T-helper 1 cell treated with Interleukin-12 subunit alpha and Interleukin-12 subunit beta and Interleukin-4 antibody, amounts not matched to agents 30 ng/mL and 1 ng/mL, for 36 hours (primary cell): ENCODE results near the gene MRPL36. TPM values are rescaled to one million over a fixed set of nuclear protein-coding genes. Genes with fewer than 3 reads are reported as not detected.

ENCODE experiments used
- intact Hi-C: fragments of 100-400 bp; cut with micrococcal nuclease; formaldehyde crosslinking; loops from one replicate; pipeline ENCODE4 v1.15.1; 2024
- total RNA-seq: library from RNA; stranded (reverse); gene quantifications from 2 replicates; pipeline ENCODE4 v1.2.3, GENCODE V29; 2022

MRPL36 gene
- total RNA-seq, 1 donor from 2014 or later: 62.8 TPM

DNA sequence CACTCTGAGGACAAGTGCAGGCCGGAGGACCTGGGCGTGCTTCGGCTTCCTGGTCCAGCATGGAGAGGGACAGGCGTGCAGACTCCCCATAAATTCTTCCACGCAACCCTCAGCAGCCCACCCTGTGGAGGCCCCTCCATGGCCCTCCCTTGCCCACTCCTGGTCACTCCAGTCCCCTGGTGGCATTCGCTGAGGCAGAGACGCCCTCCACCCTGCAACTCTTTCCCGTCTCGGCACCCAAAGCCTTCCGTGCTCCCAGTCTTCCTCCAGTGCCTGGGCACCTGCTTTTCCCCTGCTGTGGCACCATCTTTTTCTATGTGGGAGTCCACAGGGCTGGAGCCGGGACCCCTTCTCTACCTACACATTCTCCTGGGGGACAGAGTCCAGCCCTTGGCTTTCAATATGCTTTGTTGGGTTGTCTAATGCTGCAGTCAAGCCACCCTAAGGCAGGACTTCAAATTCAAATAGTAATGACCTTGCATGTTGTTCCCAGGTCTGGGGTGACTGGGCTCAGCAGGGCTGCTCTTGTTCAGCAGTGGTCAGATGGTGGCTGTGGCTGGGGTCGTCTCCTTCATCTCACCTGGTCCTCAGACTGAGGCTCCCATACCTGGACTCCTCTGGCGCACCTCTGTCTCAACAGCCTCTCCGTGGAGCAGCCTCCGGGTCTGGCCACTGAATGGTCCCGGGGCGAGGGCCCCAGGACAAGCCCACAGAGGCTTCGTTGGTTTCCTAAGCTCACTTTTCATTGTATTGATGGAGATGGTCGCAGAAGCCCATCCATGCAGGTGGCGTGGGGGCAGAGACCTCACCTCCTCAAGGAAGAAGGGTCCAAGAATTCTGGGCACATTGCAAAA is 15.2 kb downstream of the MRPL36 start:
- intact Hi-C loops: no loop called here

DNA sequence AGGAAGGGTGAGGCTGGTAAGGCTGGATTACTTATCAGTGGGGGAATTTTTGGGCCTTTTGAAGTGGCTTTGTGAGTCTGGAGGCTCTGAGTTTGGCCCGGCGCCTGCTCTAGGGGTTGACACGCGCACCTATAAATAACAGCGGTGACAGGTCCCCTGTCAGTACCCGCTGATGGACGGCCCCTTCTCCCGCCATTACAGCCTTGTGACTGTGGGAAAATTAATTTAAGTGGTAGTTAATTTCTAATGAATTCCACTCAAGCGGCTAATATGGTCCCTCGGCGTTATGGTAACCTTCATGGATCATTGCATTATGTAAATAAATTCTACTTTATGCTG is 16.5 kb downstream of the MRPL36 start:
- intact Hi-C loops: no loop called here

DNA sequence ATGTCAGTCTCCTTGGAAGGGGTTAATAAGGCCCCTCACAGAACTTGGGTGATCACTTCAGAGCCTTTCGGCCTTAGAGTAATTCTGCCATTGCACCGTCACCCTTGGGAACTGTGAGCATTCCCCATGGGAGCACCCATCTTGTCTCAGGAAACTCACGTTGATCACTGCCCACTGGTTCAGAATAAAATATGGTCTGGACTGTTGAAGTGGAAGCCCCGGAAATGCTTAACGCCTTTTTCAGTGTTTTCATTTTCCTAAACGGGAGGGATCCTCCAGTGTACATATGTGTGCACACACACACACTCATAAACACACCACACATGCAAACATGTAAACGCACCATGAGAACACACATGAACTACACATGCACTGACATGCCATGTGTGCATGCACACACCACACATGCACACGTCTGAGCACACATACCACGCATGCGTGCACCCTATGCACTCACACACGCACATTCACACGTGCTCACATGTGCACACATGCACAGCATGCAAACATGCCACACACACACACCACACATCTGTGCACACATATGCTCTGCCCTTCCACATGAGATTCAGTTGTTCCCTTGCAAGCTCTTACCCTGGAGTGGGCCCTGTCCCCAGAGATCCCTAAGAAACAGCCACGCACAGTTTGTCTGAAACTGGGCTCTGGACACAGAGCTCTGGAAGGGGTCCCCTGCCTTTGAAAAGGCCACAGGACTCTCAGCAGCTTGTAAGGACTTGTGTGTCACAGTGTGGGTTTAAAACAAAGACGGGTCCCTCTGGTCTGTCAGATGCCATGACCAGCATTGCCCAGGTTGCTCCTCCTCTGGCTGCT is 17.0 kb downstream of the MRPL36 start:
- intact Hi-C loops: no loop called here

DNA sequence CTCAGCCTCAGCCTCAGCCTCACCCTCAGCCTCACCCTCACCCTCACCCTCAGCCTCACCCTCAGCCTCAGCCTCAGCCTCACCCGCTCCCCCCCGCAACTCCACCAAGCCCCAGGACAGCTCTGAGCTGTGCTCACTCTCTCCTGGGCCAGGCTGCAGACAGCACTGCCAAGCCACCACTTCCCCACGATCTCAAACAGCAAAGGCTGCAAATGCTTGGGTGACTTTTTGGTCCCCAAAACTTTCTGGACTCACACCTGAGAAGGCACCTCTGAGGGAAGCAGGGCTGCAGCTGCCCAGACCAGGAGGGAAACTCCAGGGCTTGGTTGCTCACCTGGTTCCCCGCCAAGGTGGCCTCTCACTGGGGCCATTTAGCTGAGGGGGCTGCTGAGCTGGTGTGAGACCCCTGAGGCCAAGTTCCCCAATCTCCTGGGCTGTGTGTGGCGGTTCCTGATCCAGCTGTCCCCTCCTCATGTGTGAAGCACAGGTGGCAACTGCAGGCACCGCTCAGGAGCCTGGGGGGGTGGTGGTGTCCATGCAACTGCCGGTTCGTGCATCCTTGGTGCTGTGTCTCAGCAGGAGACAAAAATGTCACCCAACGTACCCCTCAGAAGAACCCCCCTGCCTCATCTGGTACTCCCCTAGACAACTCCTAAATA is 17.8 kb downstream of the MRPL36 start:
- intact Hi-C loops: no loop called here

DNA sequence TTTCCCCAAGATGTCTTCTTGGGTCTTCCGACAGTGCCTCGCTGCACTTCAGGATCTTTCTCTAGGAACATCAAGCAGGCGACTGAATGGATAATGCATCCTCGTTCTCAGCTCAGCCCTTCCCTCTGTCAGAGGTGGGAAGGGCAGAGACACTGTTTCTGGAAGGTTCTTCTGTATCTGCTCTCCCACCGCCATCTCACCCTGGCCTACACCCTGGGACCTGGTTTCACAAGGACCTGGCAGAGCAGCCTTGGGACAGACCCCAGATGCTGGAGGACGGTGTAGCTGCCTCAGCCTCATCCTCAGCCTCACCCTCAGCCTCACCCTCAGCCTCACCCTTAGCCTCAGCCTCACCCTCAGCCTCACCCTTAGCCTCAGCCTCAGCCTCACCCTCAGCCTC is 18.5 kb downstream of the MRPL36 start:
- intact Hi-C loops: no loop called here

DNA sequence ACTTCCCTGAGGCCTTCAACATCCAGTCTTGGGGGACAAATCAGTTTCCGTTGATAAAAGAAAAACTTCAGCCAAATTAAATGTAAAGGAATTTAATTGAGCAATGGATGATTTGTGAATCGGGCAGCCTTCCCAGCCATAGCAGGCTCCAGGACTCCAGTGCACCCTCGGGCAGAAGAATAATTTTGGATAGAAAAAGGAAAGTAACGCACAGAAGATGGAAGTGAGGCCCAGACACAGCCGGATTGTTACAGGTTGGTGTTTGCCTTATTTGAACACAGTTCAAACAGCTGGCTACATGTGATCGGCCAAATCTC is 19.1 kb downstream of the MRPL36 start:
- intact Hi-C loops: no loop called here

DNA sequence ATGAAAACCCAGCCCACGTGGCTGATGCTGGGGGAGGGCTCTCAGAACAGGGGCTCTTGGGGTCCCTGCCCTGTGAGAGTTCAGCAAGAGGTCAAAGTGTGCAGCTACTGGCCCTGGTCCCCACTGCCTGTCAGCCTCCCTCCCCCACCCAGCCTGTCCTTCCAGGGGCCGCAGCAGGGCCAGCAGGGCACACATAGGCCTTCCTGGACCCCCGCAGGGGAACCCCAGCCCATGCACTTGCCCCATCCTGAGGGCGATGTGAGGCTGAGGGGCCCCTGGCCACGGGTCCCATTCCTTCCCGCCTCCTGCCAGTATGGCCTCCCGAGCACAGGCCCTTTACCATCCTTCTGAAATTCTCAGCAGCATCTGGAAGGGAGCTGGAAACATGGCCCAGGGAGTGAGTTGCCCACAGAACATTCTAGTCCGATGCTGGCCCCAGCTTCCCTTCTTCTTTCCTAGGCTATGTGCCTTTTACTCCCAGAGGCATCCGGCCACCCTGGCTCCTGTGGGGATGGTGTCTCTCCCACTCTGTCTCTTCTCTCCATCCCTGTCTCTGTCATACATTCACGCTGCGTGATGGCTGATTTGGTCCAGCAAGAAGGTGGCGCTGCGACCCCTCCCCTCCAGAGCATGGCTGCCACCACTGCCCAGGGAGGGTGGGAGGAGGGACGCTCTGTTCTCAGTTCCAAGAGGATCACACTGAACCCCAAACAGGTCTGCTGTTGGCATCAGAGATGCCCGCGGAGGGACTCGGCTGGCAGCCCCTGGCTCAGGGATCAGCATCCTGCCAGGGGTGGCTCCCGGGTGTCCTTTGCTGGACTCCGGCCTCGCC is 19.6 kb downstream of the MRPL36 start:
- intact Hi-C loops: no loop called here

DNA sequence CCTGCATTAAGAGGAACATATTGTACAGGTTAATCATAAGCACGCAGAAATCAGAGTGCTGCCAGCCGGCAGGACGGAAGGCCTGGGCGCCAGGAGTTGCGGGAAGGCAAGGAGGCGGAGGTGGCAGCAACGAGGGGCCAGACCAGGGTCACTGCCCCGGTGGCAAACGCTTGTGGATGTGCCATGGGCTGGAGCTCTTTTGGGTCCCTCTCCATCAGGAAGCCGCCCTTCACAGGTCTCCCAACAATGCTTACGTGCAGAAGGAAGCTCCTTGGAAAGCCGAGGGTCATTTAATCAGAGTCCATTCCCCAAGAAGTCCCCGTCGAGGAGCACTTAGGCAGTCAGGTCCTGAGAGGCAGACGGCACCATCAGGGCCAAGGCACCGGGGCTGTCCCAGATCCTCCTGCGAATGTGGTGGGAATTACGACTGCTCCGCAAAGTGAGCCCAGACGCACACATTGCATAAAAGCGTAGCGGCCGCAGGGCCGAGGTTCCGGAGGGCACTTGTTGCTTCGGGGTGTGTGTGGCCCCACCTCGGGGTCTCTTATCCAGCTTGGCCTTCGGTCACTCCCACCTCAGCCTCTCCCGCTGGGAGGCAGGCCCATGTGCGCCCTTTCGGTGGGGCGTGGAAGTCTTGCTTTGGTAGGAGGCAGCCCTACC is 20.5 kb downstream of the MRPL36 start:
- intact Hi-C loops: no loop called here

DNA sequence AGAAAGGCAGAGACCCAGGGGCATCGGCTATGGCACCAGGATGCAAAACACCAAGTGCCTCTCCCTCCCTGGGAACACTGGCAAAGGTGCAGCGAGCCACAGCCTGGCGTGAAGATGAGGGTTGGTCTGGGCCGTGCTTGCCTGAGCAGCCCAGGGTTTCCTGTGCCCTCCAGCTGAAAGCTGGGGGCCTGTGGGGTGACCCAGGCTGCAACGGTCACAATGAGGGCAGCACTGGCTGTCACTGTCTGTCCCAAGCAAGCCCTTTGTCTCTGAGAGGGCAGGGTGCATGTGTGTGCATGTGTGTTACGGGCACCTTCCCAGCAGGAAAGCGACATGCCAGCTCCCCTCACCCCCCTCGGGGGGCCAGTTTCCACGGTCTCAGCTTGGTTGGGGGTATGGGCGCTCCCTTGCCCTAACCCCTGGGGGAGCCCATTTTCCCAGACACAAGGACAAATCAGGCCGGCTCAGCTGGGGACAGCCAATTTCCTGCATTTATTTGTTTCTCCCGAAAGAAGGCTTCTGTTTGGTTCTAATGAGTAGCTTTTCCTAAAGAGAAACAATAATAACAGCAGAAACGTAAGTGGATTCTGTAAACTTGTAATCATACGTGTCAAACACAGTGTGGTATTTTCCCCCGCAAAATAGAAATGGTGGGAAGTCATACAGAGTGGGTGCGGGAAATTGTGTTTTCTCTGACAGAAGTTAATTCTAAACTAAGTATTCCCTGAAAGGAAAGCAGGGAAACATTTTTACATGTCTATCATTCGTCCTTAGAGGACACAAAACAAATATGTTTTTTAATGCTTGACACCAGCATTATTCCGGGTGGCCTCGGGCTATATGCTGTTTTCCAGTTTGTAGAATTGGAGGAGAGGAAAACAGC is 21.3 kb downstream of the MRPL36 start:
- intact Hi-C loops: no loop called here

DNA sequence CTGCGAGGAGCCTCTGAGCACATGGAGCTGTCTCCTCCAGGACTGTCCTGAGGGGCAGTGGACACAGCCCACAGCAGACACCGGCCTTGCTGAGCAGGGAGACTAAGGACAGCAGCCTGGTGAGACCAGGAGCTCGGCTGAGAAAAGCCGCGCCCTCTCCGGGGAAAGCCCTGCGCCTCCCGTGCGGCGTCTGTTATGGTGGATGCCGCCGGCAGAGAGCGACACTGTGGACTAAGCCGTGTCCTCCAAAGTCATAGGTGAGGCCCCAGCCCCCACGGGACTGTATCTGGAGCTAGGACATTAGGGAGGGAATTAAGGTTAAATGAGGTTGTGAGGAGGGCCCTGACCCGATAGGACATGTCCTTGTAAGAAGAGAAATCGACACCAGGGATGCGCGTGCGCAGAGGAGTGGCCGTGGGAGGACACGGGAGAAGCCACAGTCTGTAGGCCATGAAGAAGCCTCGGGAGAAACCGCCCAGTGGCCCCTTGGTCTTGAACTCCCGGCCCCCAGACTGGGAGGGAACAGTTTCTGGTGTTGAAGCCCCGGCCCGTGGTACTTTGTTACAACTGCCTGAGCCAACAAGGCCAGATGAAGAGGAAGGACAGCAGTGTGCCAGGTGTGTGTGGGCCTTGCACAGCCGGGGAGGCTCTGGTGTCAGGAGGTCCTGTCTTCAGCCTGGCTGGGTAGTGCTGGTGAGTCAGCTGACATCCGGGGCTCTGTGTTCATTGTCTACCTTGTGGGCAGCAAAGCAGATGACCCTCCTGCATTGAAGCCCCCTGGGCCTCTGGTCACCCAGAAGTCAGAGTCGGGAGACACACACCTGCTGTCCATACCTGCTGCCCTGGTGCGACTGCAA is 22.1 kb downstream of the MRPL36 start:
- intact Hi-C loops: no loop called here

DNA sequence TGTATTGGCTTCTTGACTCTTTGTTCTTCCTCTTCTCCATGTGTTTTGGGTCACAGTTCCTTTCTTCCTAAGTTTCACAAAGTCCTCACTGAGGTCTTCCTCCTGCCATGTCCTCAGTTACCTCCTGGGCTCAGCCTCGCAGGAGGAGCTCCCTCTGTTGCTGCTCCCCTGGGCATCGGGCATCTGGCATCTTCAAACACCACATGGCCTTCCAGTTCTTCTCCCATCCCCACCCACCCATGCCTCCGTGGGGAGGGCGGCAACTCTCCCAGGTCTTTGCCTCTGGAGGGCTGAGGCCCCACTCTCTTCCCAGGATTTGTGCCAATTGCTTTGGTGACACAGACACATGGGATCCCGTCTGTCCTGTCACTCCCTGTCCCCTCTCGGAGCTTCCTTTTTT is 22.8 kb downstream of the MRPL36 start:
- intact Hi-C loops: no loop called here

DNA sequence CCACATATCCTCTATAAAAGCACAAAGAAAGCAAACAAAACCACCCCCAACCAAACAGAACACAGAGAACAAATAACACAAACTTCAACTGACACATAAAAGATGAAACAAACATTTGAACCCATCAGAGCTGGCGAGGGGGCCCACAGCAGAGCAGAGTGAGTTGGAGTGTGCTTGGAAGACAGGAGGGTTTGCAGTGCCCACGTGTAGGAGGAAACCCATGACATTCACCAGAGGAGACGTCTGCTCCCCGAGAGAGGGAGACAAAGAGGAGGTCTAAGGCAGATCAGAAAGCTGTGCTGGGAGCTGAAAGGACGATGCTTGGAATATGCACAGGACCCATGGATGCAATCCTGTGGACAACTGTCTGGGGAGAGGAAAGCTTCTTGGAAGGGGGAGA is 27.0 kb downstream of the MRPL36 start:
- intact Hi-C loops: loop anchor here (1.0 kb wide), 2 partner anchors 20 to 29 kb away; partner anchors contain the start of gene NDUFS6

DNA sequence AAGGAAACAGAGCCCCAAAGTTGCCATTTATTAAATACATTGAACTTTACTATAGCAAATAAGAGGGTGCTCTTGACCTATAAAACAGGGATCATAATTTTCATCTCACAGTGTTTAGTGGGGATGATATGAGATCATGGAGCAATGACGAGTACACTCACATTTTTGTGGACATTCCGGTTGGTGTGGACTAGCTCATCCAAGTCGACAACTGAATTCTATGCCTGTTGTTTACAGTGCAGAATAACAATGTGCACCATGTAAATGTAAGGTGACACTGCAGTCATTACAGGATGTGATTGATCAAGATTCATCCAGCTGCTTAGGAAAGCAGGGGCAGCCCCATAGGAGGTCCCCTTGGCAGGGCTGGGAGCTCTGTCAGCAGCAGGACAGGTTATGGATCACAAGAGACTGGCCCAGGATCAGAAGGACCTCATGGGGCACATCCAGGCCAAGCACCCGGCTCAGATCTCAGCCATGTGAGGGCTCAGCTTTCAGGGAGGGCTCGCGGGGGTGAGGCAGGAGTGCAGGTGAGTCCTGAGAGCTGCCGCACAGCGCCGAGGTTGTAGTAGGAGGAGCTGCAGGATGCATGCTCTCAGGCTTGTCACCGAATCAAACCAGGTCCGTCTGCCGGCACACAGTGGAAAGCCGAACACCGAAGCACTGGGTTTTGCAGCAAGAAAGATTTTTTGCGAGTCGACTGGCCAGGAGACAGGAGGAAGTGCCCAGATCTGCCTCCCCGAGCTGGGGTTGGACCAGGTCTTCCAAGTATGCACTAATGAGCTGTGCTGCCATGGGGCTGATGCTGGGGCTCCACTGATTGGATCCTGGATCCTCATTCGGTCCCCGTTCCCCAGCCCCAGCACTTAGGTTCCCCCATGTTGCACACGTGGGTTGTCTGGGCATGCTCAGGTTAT is 28.2 kb downstream of the MRPL36 start:
- intact Hi-C loops: loop anchor here (1.0 kb wide), 2 partner anchors 21 to 30 kb away; partner anchors contain the start of gene NDUFS6

DNA sequence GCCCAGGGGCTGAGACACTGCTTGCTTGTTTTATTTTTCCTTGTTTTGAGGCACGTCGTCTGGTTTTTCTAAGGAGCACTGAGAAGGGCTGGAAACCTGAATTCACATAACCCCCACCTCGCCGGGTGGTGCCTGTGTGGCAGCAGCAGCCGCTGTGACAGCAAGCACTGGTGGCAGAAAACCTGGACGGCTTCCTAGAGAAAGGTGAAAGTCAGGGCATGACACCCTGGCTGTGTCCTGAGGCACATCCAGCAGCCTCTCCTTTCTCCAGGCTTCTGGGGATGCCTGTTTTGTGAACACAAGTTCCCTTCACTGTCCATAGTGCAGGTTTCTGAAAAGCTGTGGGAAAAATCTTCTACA is 29.2 kb downstream of the MRPL36 start:
- intact Hi-C loops: no loop called here

DNA sequence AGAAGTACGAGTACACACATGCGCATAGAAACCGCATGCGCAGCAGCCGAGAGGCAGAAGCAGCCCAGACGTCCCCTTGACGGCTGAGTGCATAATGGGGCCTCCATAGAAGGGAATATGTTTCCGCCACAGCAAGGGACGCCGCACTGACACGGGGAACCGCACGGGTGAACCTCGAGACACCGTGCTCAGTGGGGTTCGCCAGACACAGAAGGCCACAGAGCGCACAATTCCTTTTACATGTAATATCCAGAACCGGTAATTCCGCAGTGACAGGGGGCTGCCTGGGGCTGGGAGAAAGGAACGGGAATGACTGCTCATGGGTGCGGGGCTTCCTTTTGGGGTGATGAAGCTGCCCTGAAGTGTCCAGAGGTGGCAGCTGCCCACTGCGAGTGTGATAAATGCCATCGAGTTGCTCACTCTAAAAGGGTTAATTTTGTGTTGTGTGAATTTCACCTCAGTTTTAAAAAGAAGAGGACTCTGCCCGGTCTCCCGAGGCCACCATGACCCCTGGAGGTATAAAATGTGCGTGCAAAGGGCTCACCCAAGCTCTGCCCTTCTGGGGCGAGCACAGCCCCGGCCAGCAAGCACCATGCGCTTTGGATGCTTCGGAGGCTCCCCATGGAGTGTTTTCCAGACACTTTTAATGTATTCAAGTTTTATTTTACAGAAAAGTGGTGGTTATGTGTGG is 29.7 kb downstream of the MRPL36 start:
- intact Hi-C loops: loop anchor here (10.0 kb wide), 1 partner anchor 105 kb away; no protein-coding TSS in a partner anchor

DNA sequence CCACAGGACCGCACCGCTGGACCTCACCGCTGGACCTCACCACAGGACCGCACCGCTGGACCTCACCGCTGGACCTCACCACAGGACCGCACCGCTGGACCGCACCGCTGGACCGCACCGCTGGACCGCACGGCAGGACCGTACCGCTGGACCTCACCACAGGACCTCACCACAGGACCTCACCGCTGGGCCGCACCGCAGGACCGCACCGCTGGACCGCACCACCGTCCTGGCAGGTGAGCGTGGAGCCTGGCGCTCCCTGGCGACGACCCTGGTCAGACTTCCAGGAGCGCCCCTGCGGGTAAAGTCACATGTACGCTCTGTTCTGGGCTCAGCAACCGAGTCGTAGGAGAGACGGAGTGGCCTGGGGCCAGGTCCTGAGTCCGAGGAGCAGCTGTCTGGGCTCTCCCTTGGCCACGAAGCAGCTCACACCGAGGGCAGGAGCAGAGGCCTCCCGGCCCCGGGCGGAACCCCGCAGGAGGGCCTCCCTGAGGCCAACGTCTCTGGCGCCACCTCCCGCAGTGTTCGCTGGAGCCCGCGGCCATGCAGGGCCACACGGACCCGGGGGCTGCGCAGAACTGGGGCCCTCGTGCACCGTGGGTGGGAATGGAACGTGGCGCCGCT is 30.5 kb downstream of the MRPL36 start:
- intact Hi-C loops: loop anchor here (10.0 kb wide), 1 partner anchor 106 kb away; no protein-coding TSS in a partner anchor
